ENCODE data around the gene RUBCNL. TPM values are rescaled to one million over a fixed set of nuclear protein-coding genes. Genes with fewer than 3 reads are reported as not detected.

Gene RUBCNL
- total RNA-seq, 3 donors from 2014 or later: 13.5 to 35.2 (median 32.6) TPM

- H3K4me3 ChIP-seq: no peak overlapping the region
- DNase-seq: peak in 1 of 3 donors; percentile 33
- H3K36me3 ChIP-seq (ENCODE audit: low read depth): no peaks in the 10 kb centered on the region
- peak; percentile 16 for ATAC-seq
- H3K4me1 ChIP-seq (ENCODE audit: low read depth): no peaks in the 10 kb centered on the region
- intact Hi-C loops (cut with DNase I, micrococcal nuclease): no loop called here
- H3K9me3 ChIP-seq: no peaks in the 10 kb centered on the region
- no peak for TF ChIP-seq CTCF (IDR thresholded peaks at IDR 0.05)
Measured at GRCh38 chr13:46339035-46339666, 47.9 kb downstream of the RUBCNL start.

- no peak for TF ChIP-seq CTCF (IDR thresholded peaks at IDR 0.05)
- Histone ChIP-seq H3K4me1 (ENCODE audit: low read depth) (no peaks in the 10 kb centered on the region), H3K4me3 (no peak overlapping the region), H3K36me3 (ENCODE audit: low read depth) (no peaks in the 10 kb centered on the region), H3K9me3 (no peaks in the 10 kb centered on the region)
- ATAC-seq (no peak), DNase-seq (no peak)
- intact Hi-C loops (cut with DNase I, micrococcal nuclease): no loop called here
Measured at GRCh38 chr13:46337700-46338099, 49.4 kb downstream of the RUBCNL start.

- ATAC-seq: no peak
- Histone ChIP-seq H3K36me3 (ENCODE audit: low read depth) (no peaks in the 10 kb centered on the region), H3K4me1 (ENCODE audit: low read depth) (no peaks in the 10 kb centered on the region), H3K9me3 (no peaks in the 10 kb centered on the region), H3K4me3 (no peak overlapping the region)
- no peak for TF ChIP-seq CTCF (IDR thresholded peaks at IDR 0.05)
- DNase-seq: no peak
- intact Hi-C loops (cut with DNase I, micrococcal nuclease): no loop called here
Measured at GRCh38 chr13:46334035-46334822, 52.8 kb downstream of the RUBCNL start.

- ATAC-seq (peak; percentile 8), DNase-seq (no peak)
- H3K9me3 ChIP-seq: no peaks in the 10 kb centered on the region
- H3K36me3 ChIP-seq (ENCODE audit: low read depth): no peaks in the 10 kb centered on the region
- TF ChIP-seq CTCF (IDR thresholded peaks at IDR 0.05): no peak
- no peak overlapping the region for H3K4me3 ChIP-seq
- H3K4me1 ChIP-seq (ENCODE audit: low read depth): no peaks in the 10 kb centered on the region
- intact Hi-C loops (cut with DNase I, micrococcal nuclease): no loop called here
Measured at GRCh38 chr13:46332772-46333171, 54.3 kb downstream of the RUBCNL start.

GRCh38 chr13:46329624-46330023 lies 57.4 kb downstream of the RUBCNL start:
- intact Hi-C loops (cut with DNase I, micrococcal nuclease): no loop called here
- ATAC-seq (no peak), DNase-seq (no peak)
- no peak for TF ChIP-seq CTCF (IDR thresholded peaks at IDR 0.05)
- no peaks in the 10 kb centered on the region for H3K9me3 ChIP-seq
- no peaks in the 10 kb centered on the region for H3K36me3 ChIP-seq (ENCODE audit: low read depth)
- H3K4me1 ChIP-seq (ENCODE audit: low read depth): no peaks in the 10 kb centered on the region
- H3K4me3 ChIP-seq: no peak overlapping the region

Data from mucosa of descending colon (tissue), 3 donors.